Spleen (tissue), 7 donors: Measurements from ENCODE around the gene MRRF.

Source experiments
- CTCF ChIP-seq, 11 experiments: fragments of 200-600 bp in 7 of 11; fragments of 450-650 bp in 4 of 11; sonication (generic) in 4 of 11; IDR thresholded peaks in 8 of 11; conservative IDR thresholded peaks in 3 of 11; 1 replicate in 7 of 11; 2 replicates in 4 of 11; pipeline versions ENCODE4 v1.4.0 to v1.8.0; 2016 to 2021; ENCODE audit warnings: antibody characterized with exemption in 11 of 11, inconsistent platforms in 4 of 11, mild to moderate bottlenecking in 1 of 11
- POLR2A ChIP-seq, 3 donors: fragments of 450-650 bp; IDR thresholded peaks; one replicate each; pipeline ENCODE4 v1.5.1; 2017; ENCODE audit warnings: antibody characterized with exemption in 3 of 3, mild to moderate bottlenecking in 1 of 3
- donor health status: DM: no; HTN: no; CAD: no; lungs with moderate emphysema.
- donor health status: DM: no; HTN: no; CAD: no.
- donor health status: DM: no; HTN: no; CAD: no.

- TF ChIP-seq CTCF (IDR thresholded peaks at IDR 0.05 in 8 of 11, conservative IDR thresholded peaks at IDR 0.05 in 3 of 11) (no peak), POLR2A (IDR thresholded peaks at IDR 0.05) (no peak)
Measured at GRCh38 chr9:122348288-122348777, 83.7 kb downstream of the MRRF start.
